Activated CD8-positive, alpha-beta T cell treated with anti-CD3 and anti-CD28 coated beads for 36 hours (primary cell): Measurements from ENCODE around the gene PNPLA7. TPM values are rescaled to one million over a fixed set of nuclear protein-coding genes. Genes with fewer than 3 reads are reported as not detected.
A peak's percentile ranks its signal among the peaks of the same experiment; 100 is the strongest.

Source experiments
- ATAC-seq: fragments of 200-7000 bp; cut with Tn5 transposase; one replicate; pipeline ENCODE4 v1.10.0; 2021; ENCODE audit warnings: mild to moderate bottlenecking, moderate library complexity
- CTCF ChIA-PET: fragments of 350-600 bp; sonication (Branson Sonifier 250); formaldehyde crosslinking; loops from one replicate; lab custom pipeline; 2021; ENCODE audit warnings: antibody characterized with exemption; lab: Charles Lee
- POLR2A ChIA-PET: fragments of 350-600 bp; sonication (Branson Sonifier 250); formaldehyde crosslinking; loops from one replicate; lab custom pipeline; 2021; ENCODE audit warnings: antibody characterized with exemption; lab: Charles Lee
- DNase-seq: peaks from one replicate; pipeline ENCODE4 v3.0.0-alpha.2; 2020
- H3K27ac Mint-ChIP-seq: one replicate; pipeline ENCODE4 v1.8.0; 2021; ENCODE audit warnings: mild to moderate bottlenecking, mixed read lengths
- H3K27me3 Mint-ChIP-seq: one replicate; pipeline ENCODE4 v1.8.0; 2021; ENCODE audit warnings: mixed read lengths
- H3K36me3 Mint-ChIP-seq: one replicate; pipeline ENCODE4 v1.8.0; 2021; ENCODE audit warnings: low read depth, mixed read lengths
- H3K4me1 Mint-ChIP-seq: one replicate; pipeline ENCODE4 v1.8.0; 2021; ENCODE audit warnings: low read depth, mixed read lengths
- H3K4me3 Mint-ChIP-seq: one replicate; pipeline ENCODE4 v1.8.0; 2021; ENCODE audit warnings: mild to moderate bottlenecking, moderate library complexity, mixed read lengths
- H3K9me3 Mint-ChIP-seq: one replicate; pipeline ENCODE4 v1.8.0; 2021; ENCODE audit warnings: mixed read lengths
- intact Hi-C: fragments of 100-400 bp; cut with micrococcal nuclease; formaldehyde crosslinking; loops from one replicate; pipeline ENCODE4 v1.10.0; 2022
- total RNA-seq, 2 experiments: library from RNA; stranded (reverse); gene quantifications; one replicate each; pipeline ENCODE4 v1.2.3, GENCODE V29; 2021
- TF ChIP-seq, protein P1 (sequence below): fragments of 200-600 bp; IDR thresholded peaks from one replicate; pipeline ENCODE4 v1.8.0; 2022; ENCODE audit warnings: antibody characterized with exemption, mild to moderate bottlenecking

The PNPLA7 gene
- total RNA-seq, 2 experiments from 2014 or later = 4.8 to 5.0 TPM

- ChIA-PET POLR2A (interaction anchor here (0.9 kb wide), 1 partner anchor 28 kb away, joined by 4 read pairs; the partner anchor contains the start of gene EXD3), CTCF (no interaction called here)
- Mint-ChIP-seq H3K9me3 (no peaks in the 10 kb centered on the region), H3K4me1 (peaks cover 33% of the 10 kb centered on the region), H3K4me3 (no peak overlapping the region), H3K27ac (peak overlapping the region; percentile 57), H3K36me3 (peaks cover 42% of the 10 kb centered on the region), H3K27me3 (peaks cover 1% of the 10 kb centered on the region)
- DNase-seq (peak; percentile 66), ATAC-seq (no peak)
- TF ChIP-seq, protein P1, sequence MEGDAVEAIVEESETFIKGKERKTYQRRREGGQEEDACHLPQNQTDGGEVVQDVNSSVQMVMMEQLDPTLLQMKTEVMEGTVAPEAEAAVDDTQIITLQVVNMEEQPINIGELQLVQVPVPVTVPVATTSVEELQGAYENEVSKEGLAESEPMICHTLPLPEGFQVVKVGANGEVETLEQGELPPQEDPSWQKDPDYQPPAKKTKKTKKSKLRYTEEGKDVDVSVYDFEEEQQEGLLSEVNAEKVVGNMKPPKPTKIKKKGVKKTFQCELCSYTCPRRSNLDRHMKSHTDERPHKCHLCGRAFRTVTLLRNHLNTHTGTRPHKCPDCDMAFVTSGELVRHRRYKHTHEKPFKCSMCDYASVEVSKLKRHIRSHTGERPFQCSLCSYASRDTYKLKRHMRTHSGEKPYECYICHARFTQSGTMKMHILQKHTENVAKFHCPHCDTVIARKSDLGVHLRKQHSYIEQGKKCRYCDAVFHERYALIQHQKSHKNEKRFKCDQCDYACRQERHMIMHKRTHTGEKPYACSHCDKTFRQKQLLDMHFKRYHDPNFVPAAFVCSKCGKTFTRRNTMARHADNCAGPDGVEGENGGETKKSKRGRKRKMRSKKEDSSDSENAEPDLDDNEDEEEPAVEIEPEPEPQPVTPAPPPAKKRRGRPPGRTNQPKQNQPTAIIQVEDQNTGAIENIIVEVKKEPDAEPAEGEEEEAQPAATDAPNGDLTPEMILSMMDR = no peak
- intact Hi-C loops = no loop called here
Measured at GRCh38 chr9:137449931-137450538, 100.2 kb downstream of the PNPLA7 start.

GRCh38 chr9:137449081-137449844, 100.9 kb downstream of the PNPLA7 start:
- peaks cover 31% of the 10 kb centered on the region for H3K4me1 Mint-ChIP-seq
- TF ChIP-seq, protein P1 = no peak
- POLR2A ChIA-PET = interaction anchor here (0.9 kb wide), 1 partner anchor 27 kb away, joined by 4 read pairs; the partner anchor contains the start of gene EXD3
- ATAC-seq = no peak
- no peak overlapping the region for H3K4me3 Mint-ChIP-seq
- peaks cover 34% of the 10 kb centered on the region for H3K36me3 Mint-ChIP-seq
- peaks cover 4% of the 10 kb centered on the region for H3K27me3 Mint-ChIP-seq
- no peaks in the 10 kb centered on the region for H3K9me3 Mint-ChIP-seq
- intact Hi-C loops = no loop called here
- no peak for DNase-seq
- CTCF ChIA-PET = interaction anchor here (0.6 kb wide), 1 partner anchor 26 kb away, joined by 3 read pairs; the partner anchor contains the start of genes EXD3 and NOXA1
- H3K27ac Mint-ChIP-seq = no peak overlapping the region

- CTCF ChIA-PET = no interaction called here
- H3K36me3 Mint-ChIP-seq = peaks cover 31% of the 10 kb centered on the region
- peaks cover 7% of the 10 kb centered on the region for H3K27me3 Mint-ChIP-seq
- peak overlapping the region; percentile 49 for H3K27ac Mint-ChIP-seq
- DNase-seq (no peak), ATAC-seq (no peak)
- no peaks in the 10 kb centered on the region for H3K9me3 Mint-ChIP-seq
- peaks cover 28% of the 10 kb centered on the region for H3K4me1 Mint-ChIP-seq
- H3K4me3 Mint-ChIP-seq = no peak overlapping the region
- intact Hi-C loops = no loop called here
- POLR2A ChIA-PET = no interaction called here
- TF ChIP-seq, protein P1 = no peak
Measured at GRCh38 chr9:137448602-137448962, 101.6 kb downstream of the PNPLA7 start.

GRCh38 chr9:137447722-137448601, 102.2 kb downstream of the PNPLA7 start:
- no peak overlapping the region for H3K4me3 Mint-ChIP-seq
- H3K27ac Mint-ChIP-seq = no peak overlapping the region
- H3K9me3 Mint-ChIP-seq = no peaks in the 10 kb centered on the region
- H3K36me3 Mint-ChIP-seq = peaks cover 27% of the 10 kb centered on the region
- intact Hi-C loops = no loop called here
- POLR2A ChIA-PET = interaction anchor here (0.6 to 1.1 kb wide), 3 partner anchors 9 to 566 kb away, joined by 3 to 4 read pairs (median 3); no protein-coding TSS in a partner anchor
- H3K27me3 Mint-ChIP-seq = peaks cover 10% of the 10 kb centered on the region
- DNase-seq (no peak), ATAC-seq (no peak)
- TF ChIP-seq, protein P1 = no peak
- CTCF ChIA-PET = interaction anchor here (1.1 kb wide), 1 partner anchor 25 kb away, joined by 3 read pairs; the partner anchor contains the start of genes EXD3 and NOXA1
- H3K4me1 Mint-ChIP-seq = peaks cover 25% of the 10 kb centered on the region
